ENCODE measurements around the gene TMCO5A.

- TF ChIP-seq GATA2 (IDR thresholded peaks at IDR 0.05; ENCODE audit: low read depth, low read length) (no peak), GATA3 (IDR thresholded peaks at IDR 0.05; ENCODE audit: low read depth, low read length) (no peak)
Observed at GRCh38 chr15:37900326-37901221, 33.9 kb upstream of the TMCO5A start.

Data from SH-SY5Y (cell line).